ENCODE measurements around the gene BUD23. TPM values are rescaled to one million over a fixed set of nuclear protein-coding genes. Genes with fewer than 3 reads are reported as not detected.

Gene BUD23
- total and polyA plus RNA-seq, 2 donors (not counting 3 experiments of a cell fraction or from before 2014, with no cell fraction given) = 62.1 to 64.6 TPM

DNA sequence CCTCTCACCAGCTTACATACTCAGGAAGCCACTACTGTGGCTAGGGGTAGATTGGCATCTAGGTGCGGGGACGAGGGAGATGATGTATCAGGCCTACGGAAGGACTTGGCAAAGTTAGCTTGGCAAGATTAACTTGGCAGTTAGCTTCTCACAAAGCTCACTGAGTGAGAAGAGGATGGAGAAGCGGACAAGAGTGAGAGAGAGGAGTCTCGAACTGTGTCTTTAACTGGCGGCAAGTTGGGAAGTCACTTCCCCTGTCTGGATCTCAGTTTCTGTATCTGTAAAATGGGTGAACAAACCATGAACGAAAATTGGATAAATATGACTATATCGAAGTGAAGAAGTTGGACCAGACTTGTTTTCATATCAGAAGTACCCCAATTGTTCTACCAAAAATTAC is 49.6 kb upstream of the BUD23 start:
- Histone ChIP-seq H3K36me3 (ENCODE audit: control insufficient read depth in 2 of 2, extremely low read depth in 1 of 2, insufficient read depth in 2 of 2, low read length in 2 of 2) (no peaks in the 10 kb centered on the region), H3K9ac (replicated peaks; ENCODE audit: extremely low read depth, insufficient read depth, low read length) (no peak overlapping the region), H3K4me1 (ENCODE audit: control insufficient read depth, extremely low read depth, insufficient read depth, low read length) (no peaks in the 10 kb centered on the region), H3K9me1 (replicated peaks; ENCODE audit: control insufficient read depth, extremely low read depth, insufficient read depth, low read length) (no peaks in the 10 kb centered on the region), H3K27ac (ENCODE audit: insufficient read depth, low read depth, low read length) (no peak overlapping the region), H3K79me2 (ENCODE audit: control insufficient read depth, insufficient read depth, low read length) (no peaks in the 10 kb centered on the region), H3K27me3 (ENCODE audit: control insufficient read depth in 2 of 2, insufficient read depth in 2 of 2, low read length in 2 of 2) (peaks cover 0 to 7% of the 10 kb centered on the region in 2 experiments), H4K20me1 (replicated peaks; ENCODE audit: control insufficient read depth, extremely low read depth, insufficient read depth, low read length) (no peaks in the 10 kb centered on the region), H3K4me3 (replicated peaks in 1 of 3; ENCODE audit: insufficient read depth in 1 of 3, low read depth in 1 of 3, low read length in 3 of 3) (no peak overlapping the region), H3K4me2 (ENCODE audit: insufficient read depth, low read length) (no peak overlapping the region), H2AFZ (ENCODE audit: low read depth, low read length) (no peak overlapping the region), H3K9me3 (replicated peaks; ENCODE audit: control insufficient read depth, insufficient read depth, low read length) (no peaks in the 10 kb centered on the region)
- no peak for DNase-seq (ENCODE audit: low read depth, low spot score)
- ChIA-PET POLR2A (no interaction called here), CTCF (interaction anchor here (1.3 kb wide), 1 partner anchor 27 kb away, joined by 5 read pairs; no protein-coding TSS in a partner anchor)
- intact Hi-C loops (cut with micrococcal nuclease) (no loop called here), dilution Hi-C loops (cut with MboI; ENCODE audit: extremely low pct_ligation_motif_present, low sequenced_read_pairs) (no loop called here)
- TF ChIP-seq FOS (IDR thresholded peaks at IDR 0.05; ENCODE audit: borderline replicate concordance, insufficient read depth, low read length) (no peak), JUN (IDR thresholded peaks at IDR 0.05; ENCODE audit: borderline replicate concordance, insufficient read depth, insufficient read length, low read depth) (no peak), GATA2 (IDR thresholded peaks at IDR 0.05; ENCODE audit: insufficient read depth, insufficient read length, low read depth, low read length) (no peak), MYC (IDR thresholded peaks at IDR 0.05; ENCODE audit: low read depth, low read length) (no peak), POLR2A (IDR thresholded peaks at IDR 0.05; ENCODE audit: low read depth, low read length) (no peak), EZH2 (IDR thresholded peaks at IDR 0.05; ENCODE audit: borderline replicate concordance, low read depth, low read length, severe bottlenecking) (no peak), POLR2AphosphoS5 (IDR thresholded peaks at IDR 0.05; ENCODE audit: insufficient read depth, low read depth, low read length) (no peak)
- TF ChIP-seq, protein P1, sequence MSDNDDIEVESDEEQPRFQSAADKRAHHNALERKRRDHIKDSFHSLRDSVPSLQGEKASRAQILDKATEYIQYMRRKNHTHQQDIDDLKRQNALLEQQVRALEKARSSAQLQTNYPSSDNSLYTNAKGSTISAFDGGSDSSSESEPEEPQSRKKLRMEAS (IDR thresholded peaks at IDR 0.05; ENCODE audit: insufficient read depth, insufficient read length) = no peak
- TF ChIP-seq, protein P2, sequence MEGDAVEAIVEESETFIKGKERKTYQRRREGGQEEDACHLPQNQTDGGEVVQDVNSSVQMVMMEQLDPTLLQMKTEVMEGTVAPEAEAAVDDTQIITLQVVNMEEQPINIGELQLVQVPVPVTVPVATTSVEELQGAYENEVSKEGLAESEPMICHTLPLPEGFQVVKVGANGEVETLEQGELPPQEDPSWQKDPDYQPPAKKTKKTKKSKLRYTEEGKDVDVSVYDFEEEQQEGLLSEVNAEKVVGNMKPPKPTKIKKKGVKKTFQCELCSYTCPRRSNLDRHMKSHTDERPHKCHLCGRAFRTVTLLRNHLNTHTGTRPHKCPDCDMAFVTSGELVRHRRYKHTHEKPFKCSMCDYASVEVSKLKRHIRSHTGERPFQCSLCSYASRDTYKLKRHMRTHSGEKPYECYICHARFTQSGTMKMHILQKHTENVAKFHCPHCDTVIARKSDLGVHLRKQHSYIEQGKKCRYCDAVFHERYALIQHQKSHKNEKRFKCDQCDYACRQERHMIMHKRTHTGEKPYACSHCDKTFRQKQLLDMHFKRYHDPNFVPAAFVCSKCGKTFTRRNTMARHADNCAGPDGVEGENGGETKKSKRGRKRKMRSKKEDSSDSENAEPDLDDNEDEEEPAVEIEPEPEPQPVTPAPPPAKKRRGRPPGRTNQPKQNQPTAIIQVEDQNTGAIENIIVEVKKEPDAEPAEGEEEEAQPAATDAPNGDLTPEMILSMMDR (IDR thresholded peaks at IDR 0.05; ENCODE audit: extremely low read depth in 1 of 2, insufficient read depth in 1 of 2, low read depth in 1 of 2, low read length in 2 of 2) = no peak
- no peak for FAIRE-seq
- no TSS peak for BruUV-seq (replicated peaks)

Measured in endothelial cell of umbilical vein (primary cell).